Measurements from ENCODE around the gene NACA2.

Gene NACA2

DNA sequence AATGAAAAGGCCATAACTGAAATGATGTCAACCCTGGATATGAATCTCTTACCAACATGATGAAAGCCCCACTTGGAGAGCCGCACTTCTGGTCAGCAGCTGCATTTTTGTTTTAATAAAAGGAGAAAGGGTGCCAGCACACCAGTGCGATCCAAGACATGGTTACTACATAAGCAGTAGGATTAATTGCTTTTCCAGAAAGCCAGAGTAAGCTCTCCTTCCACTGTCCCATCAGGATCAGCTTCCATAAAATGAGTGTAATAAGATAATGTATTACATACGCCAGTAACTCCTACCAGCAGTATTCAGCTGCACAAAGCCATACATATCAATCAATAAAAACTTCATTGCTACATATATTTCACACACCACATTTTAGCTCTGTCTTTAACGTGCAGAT lies 26.3 kb upstream of the NACA2 start:
- H3K27ac ChIP-seq (ENCODE audit: low read depth, low read length): no peak overlapping the region
- H3K9me2 ChIP-seq (replicated peaks; ENCODE audit: control insufficient read depth, low read length): no peaks in the 10 kb centered on the region
- no peak for TF ChIP-seq EZH2phosphoT487 (IDR thresholded peaks at IDR 0.05; ENCODE audit: borderline replicate concordance, low read length)
- TF ChIP-seq, protein P1, sequence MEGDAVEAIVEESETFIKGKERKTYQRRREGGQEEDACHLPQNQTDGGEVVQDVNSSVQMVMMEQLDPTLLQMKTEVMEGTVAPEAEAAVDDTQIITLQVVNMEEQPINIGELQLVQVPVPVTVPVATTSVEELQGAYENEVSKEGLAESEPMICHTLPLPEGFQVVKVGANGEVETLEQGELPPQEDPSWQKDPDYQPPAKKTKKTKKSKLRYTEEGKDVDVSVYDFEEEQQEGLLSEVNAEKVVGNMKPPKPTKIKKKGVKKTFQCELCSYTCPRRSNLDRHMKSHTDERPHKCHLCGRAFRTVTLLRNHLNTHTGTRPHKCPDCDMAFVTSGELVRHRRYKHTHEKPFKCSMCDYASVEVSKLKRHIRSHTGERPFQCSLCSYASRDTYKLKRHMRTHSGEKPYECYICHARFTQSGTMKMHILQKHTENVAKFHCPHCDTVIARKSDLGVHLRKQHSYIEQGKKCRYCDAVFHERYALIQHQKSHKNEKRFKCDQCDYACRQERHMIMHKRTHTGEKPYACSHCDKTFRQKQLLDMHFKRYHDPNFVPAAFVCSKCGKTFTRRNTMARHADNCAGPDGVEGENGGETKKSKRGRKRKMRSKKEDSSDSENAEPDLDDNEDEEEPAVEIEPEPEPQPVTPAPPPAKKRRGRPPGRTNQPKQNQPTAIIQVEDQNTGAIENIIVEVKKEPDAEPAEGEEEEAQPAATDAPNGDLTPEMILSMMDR (IDR thresholded peaks at IDR 0.05; ENCODE audit: low read depth, low read length, poor library complexity, severe bottlenecking): no peak

DNA sequence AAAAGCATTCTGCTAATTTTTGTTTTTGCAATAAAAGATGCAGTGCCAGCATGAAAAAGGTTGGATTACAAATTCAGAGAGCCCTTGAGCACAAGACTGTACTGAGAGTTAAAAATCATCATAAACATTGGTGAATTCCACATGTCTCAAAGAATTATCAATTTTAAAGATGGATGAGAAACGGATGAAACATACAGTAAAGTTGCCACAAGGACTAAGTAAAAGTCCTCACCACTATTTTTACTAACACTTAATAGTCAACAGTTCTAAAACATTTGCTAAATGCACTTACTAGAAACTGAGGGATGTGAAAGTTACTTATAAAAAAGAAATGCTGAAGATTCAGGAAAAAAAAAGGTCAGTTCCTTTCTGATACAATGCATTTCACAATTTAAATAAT lies 25.8 kb upstream of the NACA2 start:
- TF ChIP-seq EZH2phosphoT487 (IDR thresholded peaks at IDR 0.05; ENCODE audit: borderline replicate concordance, low read length): no peak
- TF ChIP-seq, protein P1 (IDR thresholded peaks at IDR 0.05; ENCODE audit: low read depth, low read length, poor library complexity, severe bottlenecking): no peak
- Histone ChIP-seq H3K4me2 (ENCODE audit: low read length) (no peak overlapping the region), H3F3A (ENCODE audit: control insufficient read depth, insufficient read depth) (no peaks in the 10 kb centered on the region), H3K9me2 (replicated peaks; ENCODE audit: control insufficient read depth, low read length) (no peaks in the 10 kb centered on the region), H3K36me3 (ENCODE audit: control insufficient read depth, low read length) (no peaks in the 10 kb centered on the region), H3K27me3 (ENCODE audit: control insufficient read depth, low read length) (no peaks in the 10 kb centered on the region), H3K4me1 (ENCODE audit: control insufficient read depth, low read length) (0 out of 2 replicates have a peak, but pooled peaks cover 2% of the 10 kb centered on the region), H3K79me2 (ENCODE audit: control insufficient read depth, low read length) (no peaks in the 10 kb centered on the region), H3K9me3 (ENCODE audit: control insufficient read depth, insufficient read depth, low read length) (peaks cover 12% of the 10 kb centered on the region), H4K20me1 (ENCODE audit: control insufficient read depth, insufficient read depth, low read depth, low read length) (no peaks in the 10 kb centered on the region), H3K27ac (ENCODE audit: low read depth, low read length) (no peak overlapping the region), H3K4me3 (ENCODE audit: low read length) (no peak overlapping the region)

More for the DNA sequence above, 26.3 kb upstream of the NACA2 start:
- Histone ChIP-seq H3K4me3 (ENCODE audit: low read length) (no peak overlapping the region), H3F3A (ENCODE audit: control insufficient read depth, insufficient read depth) (no peaks in the 10 kb centered on the region), H3K36me3 (ENCODE audit: control insufficient read depth, low read length) (no peaks in the 10 kb centered on the region), H3K79me2 (ENCODE audit: control insufficient read depth, low read length) (no peaks in the 10 kb centered on the region), H3K9me3 (ENCODE audit: control insufficient read depth, insufficient read depth, low read length) (peaks cover 12% of the 10 kb centered on the region), H3K27me3 (ENCODE audit: control insufficient read depth, low read length) (no peaks in the 10 kb centered on the region), H3K4me2 (ENCODE audit: low read length) (no peak overlapping the region), H4K20me1 (ENCODE audit: control insufficient read depth, insufficient read depth, low read depth, low read length) (no peaks in the 10 kb centered on the region), H3K4me1 (ENCODE audit: control insufficient read depth, low read length) (0 out of 2 replicates have a peak, but pooled peaks cover 2% of the 10 kb centered on the region)

DNA sequence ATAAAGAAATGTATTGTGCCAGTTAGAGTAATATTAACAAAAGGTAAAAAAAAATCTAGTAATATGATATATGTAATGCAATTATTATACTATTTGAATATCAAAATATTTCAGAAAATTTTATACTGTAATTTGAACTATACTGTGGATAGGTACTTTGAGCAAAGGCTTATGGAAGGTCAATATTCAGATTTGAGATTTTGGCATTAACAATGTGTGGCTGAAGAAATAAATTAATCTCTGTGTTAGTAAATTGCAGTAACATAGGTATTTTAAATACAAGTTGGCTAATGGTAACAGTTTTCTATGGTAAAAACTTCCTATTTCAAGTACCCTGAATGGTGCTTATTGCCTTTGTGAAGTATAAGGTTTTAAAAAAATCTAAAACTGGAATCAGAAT lies 23.2 kb upstream of the NACA2 start:
- 0 out of 2 replicates have a peak, but pooled peaks cover 2% of the 10 kb centered on the region for H3K4me1 ChIP-seq (ENCODE audit: control insufficient read depth, low read length)
- H3K9me3 ChIP-seq (ENCODE audit: control insufficient read depth, insufficient read depth, low read length): peaks cover 8% of the 10 kb centered on the region
- H3K4me3 ChIP-seq (ENCODE audit: low read length): no peak overlapping the region
- H3K9me2 ChIP-seq (replicated peaks; ENCODE audit: control insufficient read depth, low read length): no peaks in the 10 kb centered on the region
- H3K27ac ChIP-seq (ENCODE audit: low read depth, low read length): no peak overlapping the region
- no peak for TF ChIP-seq EZH2phosphoT487 (IDR thresholded peaks at IDR 0.05; ENCODE audit: borderline replicate concordance, low read length)
- TF ChIP-seq, protein P1 (IDR thresholded peaks at IDR 0.05; ENCODE audit: low read depth, low read length, poor library complexity, severe bottlenecking): no peak
- no peaks in the 10 kb centered on the region for H4K20me1 ChIP-seq (ENCODE audit: control insufficient read depth, insufficient read depth, low read depth, low read length)
- H3K27me3 ChIP-seq (ENCODE audit: control insufficient read depth, low read length): no peaks in the 10 kb centered on the region
- H3F3A ChIP-seq (ENCODE audit: control insufficient read depth, insufficient read depth): no peaks in the 10 kb centered on the region
- H3K36me3 ChIP-seq (ENCODE audit: control insufficient read depth, low read length): no peaks in the 10 kb centered on the region
- no peak overlapping the region for H3K4me2 ChIP-seq (ENCODE audit: low read length)
- no peaks in the 10 kb centered on the region for H3K79me2 ChIP-seq (ENCODE audit: control insufficient read depth, low read length)
